CD8-positive, alpha-beta memory T cell (primary cell): Measurements from ENCODE around the gene UNC5C. TPM values are rescaled to one million over a fixed set of nuclear protein-coding genes. Genes with fewer than 3 reads are reported as not detected.

Source experiments
- CTCF ChIA-PET: fragments of 350-600 bp; sonication (Branson Sonifier 250); formaldehyde crosslinking; loops from one replicate; lab custom pipeline; 2021; ENCODE audit warnings: antibody characterized with exemption; lab: Charles Lee
- POLR2A ChIA-PET: fragments of 350-600 bp; sonication (Branson Sonifier 250); formaldehyde crosslinking; loops from one replicate; lab custom pipeline; 2021; ENCODE audit warnings: antibody characterized with exemption; lab: Charles Lee
- DNase-seq, 5 donors: peaks; one replicate each; pipeline versions ENCODE4 v3.0.0 to v3.0.0-alpha.2; 2020 to 2022; ENCODE audit warnings: mixed read lengths in 1 of 5
- H3K27ac ChIP-seq: one replicate; pipeline ENCODE4 v1.7.0; 2013; ENCODE audit warnings: low read depth, mild to moderate bottlenecking, low read length, moderate library complexity
- H3K27me3 ChIP-seq: 2 replicates; pipeline ENCODE4 v1.7.0; 2013; ENCODE audit warnings: low read length, mild to moderate bottlenecking; ENCODE audit not compliant: insufficient read depth, poor library complexity, severe bottlenecking
- H3K36me3 ChIP-seq: 2 replicates; pipeline ENCODE4 v1.7.0; 2013; ENCODE audit warnings: mild to moderate bottlenecking, low read length, moderate library complexity; ENCODE audit not compliant: insufficient read depth
- H3K4me1 ChIP-seq: 2 replicates; pipeline ENCODE4 v1.7.0; 2013; ENCODE audit warnings: mild to moderate bottlenecking, low read length, moderate library complexity; ENCODE audit not compliant: insufficient read depth
- H3K4me3 ChIP-seq: 2 replicates; pipeline ENCODE4 v1.7.0; 2013; ENCODE audit warnings: mild to moderate bottlenecking, low read length
- H3K9me3 ChIP-seq: 2 replicates; pipeline ENCODE4 v1.7.0; 2013; ENCODE audit warnings: mild to moderate bottlenecking, low read length
- H3K27ac Mint-ChIP-seq, 8 donors: one replicate each; pipeline ENCODE4 v1.8.0; 2020 to 2021; ENCODE audit warnings: mixed read lengths in 8 of 8, mild to moderate bottlenecking in 6 of 8, inconsistent platforms in 3 of 8, moderate library complexity in 3 of 8
- H3K27me3 Mint-ChIP-seq, 2 donors: one replicate each; pipeline ENCODE4 v1.8.0; 2020 to 2021; ENCODE audit warnings: mixed read lengths in 2 of 2, mild to moderate bottlenecking in 1 of 2, moderate library complexity in 1 of 2
- H3K36me3 Mint-ChIP-seq, 3 donors: one replicate each; pipeline ENCODE4 v1.8.0; 2020 to 2021; ENCODE audit warnings: mixed read lengths in 3 of 3, inconsistent platforms in 1 of 3, mild to moderate bottlenecking in 1 of 3
- H3K4me1 Mint-ChIP-seq, 3 donors: one replicate each; pipeline ENCODE4 v1.8.0; 2020 to 2021; ENCODE audit warnings: mixed read lengths in 3 of 3, inconsistent platforms in 1 of 3, mild to moderate bottlenecking in 1 of 3
- H3K4me3 Mint-ChIP-seq, 7 donors: one replicate each; pipeline ENCODE4 v1.8.0; 2020 to 2021; ENCODE audit warnings: mixed read lengths in 7 of 7, mild to moderate bottlenecking in 6 of 7, moderate library complexity in 4 of 7, inconsistent platforms in 2 of 7
- H3K9me3 Mint-ChIP-seq, 5 donors: one replicate each; pipeline ENCODE4 v1.8.0; 2020 to 2022; ENCODE audit warnings: mixed read lengths in 5 of 5, mild to moderate bottlenecking in 3 of 5, moderate library complexity in 2 of 5, inconsistent platforms in 1 of 5
- polyA plus RNA-seq: library from polyadenylated mRNA; unstranded; fragments of 300-500 nt; fragmentation: Illumina TruSeq; gene quantifications from one replicate; pipeline ENCODE4 v1.2.3, GENCODE V29; 2021
- total RNA-seq, 2 experiments: library from RNA; stranded (reverse); gene quantifications; one replicate each; pipeline ENCODE4 v1.2.3, GENCODE V29; 2021

Gene UNC5C
- total and polyA plus RNA-seq, 3 experiments from 2014 or later: not detected

DNA sequence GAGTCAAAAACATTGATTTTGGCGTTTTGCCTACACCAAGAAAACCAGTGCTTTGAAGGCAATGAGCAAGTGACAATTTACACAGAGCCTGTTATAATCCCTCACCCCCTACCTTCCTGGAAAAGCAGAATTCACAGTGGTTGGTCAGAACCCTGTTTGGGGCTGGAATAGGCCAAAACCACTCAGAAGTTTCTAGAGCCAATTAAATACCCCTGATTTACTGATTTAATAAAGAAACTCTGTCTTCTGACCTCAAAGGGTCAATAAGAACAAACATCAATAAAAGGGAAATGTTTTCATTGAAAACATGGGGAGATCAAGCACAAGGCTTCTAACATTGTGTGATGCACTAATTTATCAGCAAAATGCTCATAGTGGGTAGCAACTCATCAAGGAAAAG is 116.3 kb downstream of the UNC5C start:
- DNase-seq: no peak
- no peaks in the 10 kb centered on the region for H3K4me1 ChIP-seq
- no peak overlapping the region for H3K4me3 Mint-ChIP-seq
- ChIA-PET CTCF (no interaction called here), POLR2A (no interaction called here)
- no peak overlapping the region for H3K27ac Mint-ChIP-seq
- H3K36me3 ChIP-seq: no peaks in the 10 kb centered on the region
- no peak overlapping the region for H3K4me3 ChIP-seq
- no peak overlapping the region for H3K27ac ChIP-seq
- H3K9me3 ChIP-seq: no peaks in the 10 kb centered on the region
- peaks cover 0 to 8% (median 5%) of the 10 kb centered on the region in 5 donors for H3K9me3 Mint-ChIP-seq
- no peaks in the 10 kb centered on the region for H3K36me3 Mint-ChIP-seq
- H3K27me3 Mint-ChIP-seq: no peaks in the 10 kb centered on the region
- no peaks in the 10 kb centered on the region for H3K27me3 ChIP-seq
- no peaks in the 10 kb centered on the region for H3K4me1 Mint-ChIP-seq

DNA sequence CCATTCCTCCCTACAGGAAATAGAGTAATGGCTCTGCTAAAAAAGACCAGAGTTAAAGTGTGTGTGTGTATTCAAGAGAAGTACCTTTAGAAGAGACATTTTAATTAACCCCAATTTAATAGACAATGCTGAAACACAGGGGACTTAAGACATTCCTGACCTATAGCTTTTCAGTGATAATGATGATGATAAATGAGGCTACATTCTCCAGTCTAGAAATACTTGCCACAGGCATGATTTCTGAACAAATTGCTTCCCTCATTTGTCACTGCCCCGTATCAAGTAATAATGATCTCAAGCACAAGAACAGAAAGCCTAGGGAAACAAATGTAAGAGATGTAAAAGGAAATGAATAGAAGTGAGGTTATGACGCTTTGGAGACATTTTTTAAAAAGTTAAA is 117.1 kb downstream of the UNC5C start:
- Mint-ChIP-seq H3K4me3 (no peak overlapping the region), H3K9me3 (peaks cover 0 to 8% (median 5%) of the 10 kb centered on the region in 5 donors), H3K27ac (no peak overlapping the region), H3K4me1 (no peaks in the 10 kb centered on the region), H3K36me3 (no peaks in the 10 kb centered on the region), H3K27me3 (no peaks in the 10 kb centered on the region)
- Histone ChIP-seq H3K27me3 (no peaks in the 10 kb centered on the region), H3K4me3 (no peak overlapping the region), H3K9me3 (no peaks in the 10 kb centered on the region), H3K36me3 (no peaks in the 10 kb centered on the region), H3K27ac (no peak overlapping the region), H3K4me1 (no peaks in the 10 kb centered on the region)
- CTCF ChIA-PET: no interaction called here
- no peak for DNase-seq
- POLR2A ChIA-PET: no interaction called here

DNA sequence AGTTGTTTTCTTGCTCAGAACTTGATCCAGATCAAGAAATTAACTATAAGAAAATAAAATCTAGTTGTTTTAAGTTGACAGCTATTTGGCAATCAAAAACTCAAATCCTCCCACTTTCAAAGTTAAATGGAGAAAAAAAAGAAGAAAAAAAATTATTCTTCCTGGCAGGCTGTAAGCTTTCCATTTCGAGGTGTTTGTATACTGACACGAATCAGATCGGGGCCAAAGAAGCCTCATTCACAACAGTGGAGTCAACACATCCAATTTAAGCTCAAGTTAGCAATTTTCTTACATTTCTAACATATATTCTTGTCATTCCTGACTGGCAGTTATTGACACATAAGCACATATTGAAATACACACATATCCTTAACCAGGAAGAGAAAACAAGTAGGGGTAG is 119.4 kb downstream of the UNC5C start:
- Histone ChIP-seq H3K9me3 (no peaks in the 10 kb centered on the region), H3K4me1 (no peaks in the 10 kb centered on the region), H3K4me3 (no peak overlapping the region), H3K27ac (no peak overlapping the region), H3K36me3 (no peaks in the 10 kb centered on the region), H3K27me3 (no peaks in the 10 kb centered on the region)
- POLR2A ChIA-PET: no interaction called here
- no peak overlapping the region for H3K27ac Mint-ChIP-seq
- H3K9me3 Mint-ChIP-seq: peaks cover 2 to 8% (median 7%) of the 10 kb centered on the region in 5 donors
- no peak for DNase-seq
- no peaks in the 10 kb centered on the region for H3K27me3 Mint-ChIP-seq
- no peaks in the 10 kb centered on the region for H3K4me1 Mint-ChIP-seq
- H3K4me3 Mint-ChIP-seq: no peak overlapping the region
- H3K36me3 Mint-ChIP-seq: no peaks in the 10 kb centered on the region
- CTCF ChIA-PET: no interaction called here

DNA sequence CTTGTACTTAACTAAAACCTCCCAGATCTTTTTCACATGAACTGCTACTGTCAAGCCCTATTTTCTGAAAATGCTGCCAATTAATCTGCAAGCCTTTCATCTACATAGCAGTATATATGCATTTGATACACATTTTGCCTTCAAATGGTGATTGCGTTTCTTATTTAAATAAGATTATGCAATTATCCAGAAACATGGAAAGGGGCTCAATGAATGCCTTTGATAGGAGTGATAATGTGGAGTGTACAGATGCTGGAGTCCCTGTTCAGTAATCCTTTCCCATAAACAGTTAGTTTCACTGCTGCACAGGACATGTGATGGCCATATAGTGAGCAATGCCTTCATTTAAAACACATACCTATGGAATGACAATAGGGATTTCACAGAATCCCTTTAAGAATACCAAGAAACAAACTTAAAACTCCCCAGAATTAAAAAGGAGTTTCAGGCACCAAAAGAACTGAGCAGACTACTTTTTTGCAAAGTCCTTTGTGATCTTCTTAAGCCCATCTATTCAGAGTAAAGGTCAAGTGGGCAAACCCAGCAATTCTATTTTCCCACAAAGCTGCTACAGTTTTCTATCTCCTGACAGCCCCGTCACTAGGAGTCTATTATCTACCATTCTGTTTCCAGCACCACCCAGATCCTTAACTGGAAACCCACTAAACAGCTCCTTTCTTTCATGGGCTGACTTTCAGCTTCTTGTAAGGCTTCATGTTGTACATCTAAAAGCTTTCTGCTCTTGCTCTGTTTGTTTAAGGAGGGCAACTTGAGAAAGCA is 120.3 kb downstream of the UNC5C start:
- Mint-ChIP-seq H3K27ac (no peak overlapping the region), H3K27me3 (no peaks in the 10 kb centered on the region), H3K4me3 (no peak overlapping the region), H3K36me3 (no peaks in the 10 kb centered on the region), H3K4me1 (no peaks in the 10 kb centered on the region), H3K9me3 (peaks cover 2 to 7% (median 5%) of the 10 kb centered on the region in 5 donors)
- Histone ChIP-seq H3K4me3 (no peak overlapping the region), H3K27me3 (no peaks in the 10 kb centered on the region), H3K36me3 (no peaks in the 10 kb centered on the region), H3K9me3 (no peaks in the 10 kb centered on the region), H3K27ac (no peak overlapping the region), H3K4me1 (no peaks in the 10 kb centered on the region)
- ChIA-PET POLR2A (no interaction called here), CTCF (no interaction called here)
- DNase-seq: no peak

DNA sequence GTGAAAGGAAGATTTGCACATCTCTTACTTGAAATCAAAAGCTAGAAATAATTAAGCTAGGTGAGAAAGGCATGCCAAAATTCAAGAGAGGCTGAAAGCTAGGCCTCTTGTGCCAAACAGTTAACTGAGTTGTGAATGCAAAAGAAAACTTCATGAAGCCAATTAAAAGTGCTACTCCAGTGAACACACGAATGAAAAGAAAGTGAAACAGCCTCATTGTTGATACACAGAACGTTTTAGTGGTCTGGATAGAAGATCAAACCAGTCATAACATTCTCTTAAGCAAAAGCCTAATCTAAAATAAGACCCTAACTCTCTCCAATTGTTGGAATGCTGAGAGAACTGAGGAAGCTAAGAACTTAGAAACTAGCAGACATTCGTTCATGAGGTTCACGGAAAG is 122.3 kb downstream of the UNC5C start:
- Histone ChIP-seq H3K36me3 (no peaks in the 10 kb centered on the region), H3K4me1 (no peaks in the 10 kb centered on the region), H3K27ac (no peak overlapping the region), H3K9me3 (no peaks in the 10 kb centered on the region), H3K27me3 (no peaks in the 10 kb centered on the region), H3K4me3 (no peak overlapping the region)
- Mint-ChIP-seq H3K9me3 (peaks cover 0 to 7% (median 4%) of the 10 kb centered on the region in 5 donors), H3K27ac (no peak overlapping the region), H3K36me3 (no peaks in the 10 kb centered on the region), H3K27me3 (no peaks in the 10 kb centered on the region), H3K4me3 (no peak overlapping the region), H3K4me1 (no peaks in the 10 kb centered on the region)
- POLR2A ChIA-PET: no interaction called here
- DNase-seq: no peak
- CTCF ChIA-PET: no interaction called here

DNA sequence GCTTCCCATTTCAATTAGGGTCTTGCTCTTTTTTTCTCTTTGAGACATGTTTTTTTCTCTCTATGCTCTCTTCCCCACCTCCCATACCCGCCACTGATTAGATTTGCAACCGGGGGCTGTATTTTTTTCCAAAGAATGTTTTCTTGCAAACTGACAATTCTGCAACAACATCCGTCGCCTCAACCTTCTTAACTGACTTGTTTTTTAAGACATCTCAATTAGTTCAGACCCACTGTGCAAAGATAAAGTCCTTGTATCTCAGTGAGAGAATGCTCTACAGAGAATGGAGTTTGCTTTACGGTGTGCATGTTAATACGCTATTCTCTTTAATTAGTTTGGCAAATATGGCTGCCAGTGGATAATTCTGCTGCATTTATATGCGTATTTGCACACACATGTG is 126.3 kb downstream of the UNC5C start:
- H3K4me3 Mint-ChIP-seq: no peak overlapping the region
- no peaks in the 10 kb centered on the region for H3K4me1 ChIP-seq
- no peaks in the 10 kb centered on the region for H3K27me3 ChIP-seq
- POLR2A ChIA-PET: no interaction called here
- no peak for DNase-seq
- no peaks in the 10 kb centered on the region for H3K36me3 Mint-ChIP-seq
- no peak overlapping the region for H3K27ac ChIP-seq
- H3K9me3 Mint-ChIP-seq: peaks cover 0 to 2% (median 2%) of the 10 kb centered on the region in 5 donors
- no peaks in the 10 kb centered on the region for H3K36me3 ChIP-seq
- no peak overlapping the region for H3K4me3 ChIP-seq
- no peaks in the 10 kb centered on the region for H3K4me1 Mint-ChIP-seq
- no peaks in the 10 kb centered on the region for H3K27me3 Mint-ChIP-seq
- H3K27ac Mint-ChIP-seq: no peak overlapping the region
- H3K9me3 ChIP-seq: no peaks in the 10 kb centered on the region
- CTCF ChIA-PET: no interaction called here

DNA sequence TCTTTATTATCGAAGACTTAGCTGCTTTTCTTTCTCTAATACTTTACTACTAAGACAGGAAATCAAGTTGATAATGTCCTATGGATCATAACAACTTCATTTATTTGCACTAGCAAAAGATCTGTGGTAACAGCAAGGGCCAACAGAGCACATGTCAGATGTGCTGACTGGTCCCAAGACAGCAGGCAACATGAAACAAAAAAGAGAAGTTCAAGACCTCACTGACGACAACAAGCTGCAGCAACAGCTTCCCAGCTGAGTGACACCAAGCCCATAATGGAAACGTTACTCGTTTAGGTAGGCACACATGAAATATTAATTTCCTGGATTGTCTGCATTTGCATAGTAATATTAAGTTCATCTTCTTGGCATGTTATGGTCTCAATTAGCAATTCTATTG is 126.9 kb downstream of the UNC5C start:
- Mint-ChIP-seq H3K4me3 (no peak overlapping the region), H3K9me3 (peaks cover 0 to 2% (median 2%) of the 10 kb centered on the region in 5 donors), H3K27me3 (no peaks in the 10 kb centered on the region), H3K36me3 (no peaks in the 10 kb centered on the region), H3K27ac (no peak overlapping the region), H3K4me1 (no peaks in the 10 kb centered on the region)
- ChIA-PET POLR2A (no interaction called here), CTCF (no interaction called here)
- DNase-seq: no peak
- Histone ChIP-seq H3K4me3 (no peak overlapping the region), H3K27ac (no peak overlapping the region), H3K27me3 (no peaks in the 10 kb centered on the region), H3K4me1 (no peaks in the 10 kb centered on the region), H3K9me3 (no peaks in the 10 kb centered on the region), H3K36me3 (no peaks in the 10 kb centered on the region)

DNA sequence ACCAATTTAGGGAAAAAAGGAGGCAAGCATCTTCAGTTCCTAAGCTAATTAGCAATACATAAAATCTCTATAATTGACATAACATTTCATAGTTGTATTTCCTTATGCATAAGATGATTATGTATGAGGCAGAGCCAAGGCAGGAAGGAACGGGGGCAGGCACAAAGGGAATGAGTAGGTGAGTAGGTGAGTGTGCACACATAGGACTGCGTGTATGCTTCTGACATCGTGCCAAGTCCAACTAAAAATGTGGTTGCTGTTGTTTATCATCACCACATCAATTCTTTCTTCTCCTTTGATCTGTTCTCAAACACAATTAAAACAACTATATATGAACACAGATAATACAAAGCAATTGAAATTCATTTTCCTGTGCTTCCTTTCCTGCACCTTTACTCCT is 131.2 kb downstream of the UNC5C start:
- H3K27ac Mint-ChIP-seq: no peak overlapping the region
- no peaks in the 10 kb centered on the region for H3K36me3 ChIP-seq
- H3K4me1 Mint-ChIP-seq: no peaks in the 10 kb centered on the region
- ChIA-PET CTCF (no interaction called here), POLR2A (no interaction called here)
- no peak overlapping the region for H3K27ac ChIP-seq
- H3K27me3 ChIP-seq: no peaks in the 10 kb centered on the region
- H3K4me1 ChIP-seq: no peaks in the 10 kb centered on the region
- DNase-seq: no peak
- no peak overlapping the region for H3K4me3 Mint-ChIP-seq
- peaks cover 0 to 2% (median 0%) of the 10 kb centered on the region in 5 donors for H3K9me3 Mint-ChIP-seq
- no peaks in the 10 kb centered on the region for H3K27me3 Mint-ChIP-seq
- no peaks in the 10 kb centered on the region for H3K36me3 Mint-ChIP-seq
- no peaks in the 10 kb centered on the region for H3K9me3 ChIP-seq
- no peak overlapping the region for H3K4me3 ChIP-seq
